ENCODE measurements around the gene MALAT1.

MALAT1 gene

DNA sequence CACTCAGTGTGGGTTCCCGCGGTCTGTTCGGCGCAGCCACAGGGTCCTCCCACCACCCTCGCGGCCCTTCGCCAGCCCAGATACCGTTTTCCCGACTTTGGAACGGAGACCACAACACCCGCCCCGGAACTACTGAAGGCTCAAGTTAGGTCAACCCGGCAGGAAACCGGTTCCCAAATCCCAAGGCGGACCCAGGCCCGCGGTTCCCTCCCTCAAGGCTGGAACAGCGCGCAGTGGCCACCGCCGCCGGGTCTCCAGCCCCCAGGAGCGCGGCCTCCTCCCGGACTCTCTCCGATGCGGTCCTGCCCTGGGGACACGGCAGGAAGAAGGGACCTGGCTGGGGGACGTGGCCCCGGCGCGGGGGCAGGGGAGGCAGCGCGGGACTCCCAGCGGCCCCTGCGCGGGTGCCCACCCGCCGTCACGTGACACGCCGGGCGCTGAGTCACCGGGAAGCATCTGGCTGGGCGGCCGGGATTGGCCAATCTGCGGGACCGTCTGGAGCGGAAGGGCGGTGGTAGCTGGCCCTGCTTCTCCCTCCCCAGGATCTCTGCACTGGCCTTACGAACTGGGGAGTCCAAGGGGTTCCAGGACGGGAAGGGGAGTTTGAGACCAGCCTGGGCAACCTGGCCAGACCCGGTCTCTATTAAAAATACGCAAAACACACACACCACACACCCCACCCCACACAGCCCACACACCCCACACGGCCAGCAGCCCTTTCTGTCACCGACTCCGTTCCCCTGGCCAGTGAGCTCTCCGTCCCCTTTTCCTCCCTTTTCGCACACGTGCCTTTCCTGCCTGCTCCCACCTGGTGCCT is 21.5 kb upstream of the MALAT1 start:
- TF ChIP-seq EP300 (IDR thresholded peaks at IDR 0.05; ENCODE audit: borderline replicate concordance), result no peak; the same call in 1 of the 2 replicates
- peak; percentile 73; the same call in 1 of the 2 replicates for TF ChIP-seq ZBTB7A (IDR thresholded peaks at IDR 0.05; ENCODE audit: low read depth)
- TF ChIP-seq TAF1 (IDR thresholded peaks at IDR 0.05; ENCODE audit: low read depth), result peak; percentile 89
- no peak for TF ChIP-seq FOXM1 (IDR thresholded peaks at IDR 0.05; ENCODE audit: borderline replicate concordance, low read depth)
- TF ChIP-seq NFIC (IDR thresholded peaks at IDR 0.05), result peak; percentile 20; the same call in 1 of the 2 replicates
- TF ChIP-seq YY1 (IDR thresholded peaks at IDR 0.05; ENCODE audit: low read depth), result 0 out of 2 replicates have a peak, but pooled peaks have one; percentile 3
- peak; percentile 99 for TF ChIP-seq USF1 (IDR thresholded peaks at IDR 0.05)
- TF ChIP-seq, protein P1, sequence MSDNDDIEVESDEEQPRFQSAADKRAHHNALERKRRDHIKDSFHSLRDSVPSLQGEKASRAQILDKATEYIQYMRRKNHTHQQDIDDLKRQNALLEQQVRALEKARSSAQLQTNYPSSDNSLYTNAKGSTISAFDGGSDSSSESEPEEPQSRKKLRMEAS (IDR thresholded peaks at IDR 0.05), result peak; percentile 69
- no peak; the same call in 1 of the 2 replicates for TF ChIP-seq TEAD4 (IDR thresholded peaks at IDR 0.05)
- TF ChIP-seq EGR1 (IDR thresholded peaks at IDR 0.05), result peak; percentile 33; the same call in 1 of the 2 replicates
- TF ChIP-seq CEBPB (IDR thresholded peaks at IDR 0.05), result peak; percentile 58; the same call in 1 of the 2 replicates

DNA sequence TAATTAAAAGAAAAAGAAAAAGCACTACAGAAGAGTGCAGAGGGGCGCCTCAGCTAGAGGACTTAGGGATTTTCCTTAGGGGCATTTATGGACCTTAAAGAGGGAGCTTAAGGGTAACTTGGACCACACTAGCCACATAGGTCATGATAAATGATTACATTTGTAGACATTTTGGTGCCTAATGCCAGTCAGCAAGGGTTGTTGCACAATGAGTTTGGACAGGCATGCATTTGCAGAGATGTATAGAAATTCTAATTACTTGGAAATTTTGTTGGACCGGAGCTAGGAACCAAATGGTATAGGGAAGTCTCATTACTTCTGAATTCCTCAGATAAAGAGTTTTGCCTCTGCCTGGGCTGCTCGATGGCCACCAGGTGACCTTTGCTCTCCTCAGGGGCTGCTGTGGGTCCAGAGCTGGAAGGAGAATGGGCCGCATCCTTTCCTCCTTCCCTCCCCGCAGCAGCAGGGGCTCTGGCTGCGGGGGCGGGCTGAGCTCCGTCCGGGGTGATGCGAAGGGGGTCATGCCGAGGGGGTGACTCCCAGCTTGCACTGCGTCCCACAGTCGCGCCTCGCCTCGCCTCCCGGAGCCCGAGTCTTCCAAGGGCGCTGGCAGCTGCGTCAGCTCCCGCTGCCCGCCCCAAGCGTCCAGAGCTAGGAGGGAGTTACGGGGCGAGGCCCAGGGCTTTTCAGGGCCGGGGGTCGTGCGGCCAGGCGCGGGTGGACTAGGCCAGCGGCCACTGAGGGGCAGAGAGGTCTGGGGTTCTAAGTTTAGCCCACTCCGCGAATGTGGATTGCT is 20.3 kb upstream of the MALAT1 start:
- no peak for TF ChIP-seq NFIC (IDR thresholded peaks at IDR 0.05)
- no peak for TF ChIP-seq TEAD4 (IDR thresholded peaks at IDR 0.05)
- TF ChIP-seq ZBTB7A (IDR thresholded peaks at IDR 0.05; ENCODE audit: low read depth), result no peak
- TF ChIP-seq EP300 (IDR thresholded peaks at IDR 0.05; ENCODE audit: borderline replicate concordance), result no peak
- TF ChIP-seq REST (IDR thresholded peaks at IDR 0.05; ENCODE audit: low read depth), result no peak
- TF ChIP-seq USF1 (IDR thresholded peaks at IDR 0.05), result no peak
- TF ChIP-seq TCF12 (IDR thresholded peaks at IDR 0.05; ENCODE audit: low read depth), result no peak
- TF ChIP-seq FOXM1 (IDR thresholded peaks at IDR 0.05; ENCODE audit: borderline replicate concordance, low read depth), result no peak
- TF ChIP-seq YY1 (IDR thresholded peaks at IDR 0.05; ENCODE audit: low read depth), result no peak
- TF ChIP-seq, protein P1 (IDR thresholded peaks at IDR 0.05), result no peak
- no peak for TF ChIP-seq EGR1 (IDR thresholded peaks at IDR 0.05)
- no peak for TF ChIP-seq CREB1 (IDR thresholded peaks at IDR 0.05; ENCODE audit: low read depth)
- TF ChIP-seq TAF1 (IDR thresholded peaks at IDR 0.05; ENCODE audit: low read depth), result no peak
- TF ChIP-seq RAD21 (IDR thresholded peaks at IDR 0.05; ENCODE audit: low read depth), result no peak
- TF ChIP-seq CEBPB (IDR thresholded peaks at IDR 0.05), result no peak

DNA sequence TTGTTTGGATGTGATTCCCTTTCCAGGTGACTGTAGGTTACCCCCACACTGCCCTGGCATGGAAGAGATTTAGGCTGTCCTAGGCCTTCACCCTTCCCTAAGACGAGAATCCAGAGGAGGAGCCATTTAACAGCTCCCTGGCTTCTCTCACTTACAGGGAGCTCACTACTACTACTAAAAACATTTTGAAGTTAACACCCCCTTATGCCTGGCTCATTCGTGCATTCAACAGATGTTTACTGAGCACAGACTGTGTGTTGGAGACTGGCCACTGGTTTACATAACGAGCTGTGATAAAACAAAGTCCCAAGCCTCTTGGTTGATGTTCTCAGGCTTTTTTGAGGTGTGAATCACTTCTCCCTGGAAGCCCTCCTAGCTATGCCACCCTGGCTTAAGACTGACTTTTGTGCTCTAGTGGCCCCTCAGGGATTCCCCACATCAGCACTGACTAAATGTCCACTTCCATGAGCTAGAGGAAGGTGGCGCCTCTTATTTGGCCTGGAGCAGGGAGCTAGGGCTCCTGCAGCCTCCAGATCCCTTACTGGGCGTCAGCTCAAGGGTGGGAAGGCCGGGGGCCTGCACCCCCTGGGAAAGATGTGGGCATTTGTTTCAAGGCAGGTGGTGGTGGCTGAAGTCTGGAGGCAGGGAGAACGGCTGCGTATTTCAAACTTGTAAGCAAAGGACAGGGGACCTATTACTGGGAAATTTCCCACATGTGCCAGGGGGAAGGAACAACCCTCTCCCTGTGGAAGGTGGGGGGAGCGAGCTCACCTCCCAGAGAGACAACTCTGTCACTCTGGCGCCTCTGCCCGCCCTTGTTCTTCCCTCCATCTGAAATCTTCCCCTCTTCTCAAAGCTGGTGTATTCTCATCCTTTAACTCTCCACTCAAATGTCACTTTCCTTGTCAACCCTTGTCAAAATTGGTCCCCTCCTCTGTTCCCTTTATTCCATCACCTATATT is 19.4 kb upstream of the MALAT1 start:
- TF ChIP-seq RAD21 (IDR thresholded peaks at IDR 0.05; ENCODE audit: low read depth), result peak; percentile 50
- TF ChIP-seq NFIC (IDR thresholded peaks at IDR 0.05), result no peak
- no peak for TF ChIP-seq USF1 (IDR thresholded peaks at IDR 0.05)
- no peak for TF ChIP-seq CREB1 (IDR thresholded peaks at IDR 0.05; ENCODE audit: low read depth)
- TF ChIP-seq YY1 (IDR thresholded peaks at IDR 0.05; ENCODE audit: low read depth), result no peak

DNA sequence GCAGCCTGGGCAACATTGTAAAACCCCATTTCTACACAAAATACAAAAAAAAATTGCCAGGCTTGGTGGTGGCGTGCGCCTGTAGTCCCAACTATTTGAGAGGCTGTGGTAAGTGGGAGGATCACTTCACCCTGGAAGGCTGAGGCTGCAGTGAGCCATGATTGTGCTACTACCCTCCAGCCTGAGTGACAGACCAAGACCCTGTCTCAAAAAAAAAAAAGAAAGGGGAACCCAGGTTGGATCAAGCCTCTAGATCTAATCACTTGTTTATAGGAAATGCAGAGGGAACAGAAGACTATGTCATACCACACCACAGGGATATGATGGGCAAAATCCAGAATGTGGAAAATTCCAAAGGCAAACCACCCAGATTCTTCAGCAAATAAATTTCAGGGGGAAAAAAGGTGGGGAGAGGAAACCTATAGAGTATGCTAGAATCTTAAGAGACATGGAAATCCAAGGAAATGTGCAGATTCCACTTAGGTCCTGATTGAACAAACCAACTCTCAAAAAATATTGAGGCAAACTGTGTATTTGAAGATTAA is 16.5 kb upstream of the MALAT1 start:
- no peak for TF ChIP-seq FOXM1 (IDR thresholded peaks at IDR 0.05; ENCODE audit: borderline replicate concordance, low read depth)
- no peak for TF ChIP-seq USF1 (IDR thresholded peaks at IDR 0.05)
- TF ChIP-seq EP300 (IDR thresholded peaks at IDR 0.05; ENCODE audit: borderline replicate concordance), result no peak
- TF ChIP-seq TEAD4 (IDR thresholded peaks at IDR 0.05), result no peak
- no peak for TF ChIP-seq REST (IDR thresholded peaks at IDR 0.05; ENCODE audit: low read depth)
- TF ChIP-seq TCF12 (IDR thresholded peaks at IDR 0.05; ENCODE audit: low read depth), result no peak
